Mesodermal cell (in vitro differentiated cells): ENCODE results near the gene SYCP2.
"Not testable (repeated sequence)": the region's sequence is repeated elsewhere in the genome, so short reads cannot be mapped to it uniquely, and the experiment has no call there.

Experiments used
- H3K27ac ChIP-seq: 2 replicates; pipeline ENCODE4 v1.7.0; 2013; ENCODE audit warnings: mild to moderate bottlenecking, low read depth, low read length, moderate library complexity; ENCODE audit not compliant: severe bottlenecking
- H3K36me3 ChIP-seq: 2 replicates; pipeline ENCODE4 v1.7.1; 2013; ENCODE audit warnings: mild to moderate bottlenecking, low read length, moderate library complexity; ENCODE audit not compliant: control insufficient read depth, insufficient read depth
- H3K4me1 ChIP-seq: one replicate; pipeline ENCODE4 v1.7.1; 2013; ENCODE audit warnings: mild to moderate bottlenecking, low read length; ENCODE audit not compliant: insufficient read depth, control insufficient read depth, poor library complexity, severe bottlenecking
- H3K4me3 ChIP-seq: 2 replicates; pipeline ENCODE4 v1.7.0; 2013; ENCODE audit warnings: low read length, control low read depth, mild to moderate bottlenecking; ENCODE audit not compliant: insufficient read depth, poor library complexity, severe bottlenecking; ENCODE audit errors: extremely low read depth
- H3K9me3 ChIP-seq: 2 replicates; pipeline ENCODE4 v1.7.1; 2013; ENCODE audit warnings: mild to moderate bottlenecking, low read length, moderate library complexity; ENCODE audit not compliant: control insufficient read depth
- WGBS, 2 experiments: methylation state at CpG; one replicate each; pipeline ENCODE4 v1.1.5; 2013; ENCODE audit warnings: missing lambda C conversion rate in 2 of 2; ENCODE audit not compliant: insufficient coverage in 2 of 2; 5-methylcytosine and 5-hydroxymethylcytosine counted together

The SYCP2 gene

DNA sequence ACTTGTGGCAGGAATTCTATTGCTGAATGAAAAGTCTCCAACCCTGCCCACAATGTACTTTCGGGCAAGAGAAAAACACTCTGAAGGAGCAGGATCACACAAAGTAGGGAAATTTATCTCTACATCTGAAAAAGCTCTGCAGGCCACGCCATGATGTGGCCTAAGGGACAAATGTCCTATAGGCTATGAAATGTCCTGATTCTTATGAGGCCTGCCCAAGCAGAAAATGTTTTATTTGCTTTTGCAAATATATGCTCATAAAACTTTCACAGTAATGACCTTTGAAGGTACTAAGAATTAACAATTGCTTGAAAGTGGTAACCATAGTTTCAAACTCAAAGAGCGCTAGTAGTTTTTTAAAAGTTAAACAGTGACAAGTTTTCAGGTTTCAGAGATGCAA, 31.0 kb downstream of the SYCP2 start:
- H3K9me3 ChIP-seq: no peaks in the 10 kb centered on the region
- no peaks in the 10 kb centered on the region for H3K4me1 ChIP-seq
- no peak overlapping the region for H3K4me3 ChIP-seq
- H3K27ac ChIP-seq: no peak overlapping the region
- 93 to 100% methylated on average over 1 to 3 of the region's 3 CpGs for WGBS, 2 experiments
- no peaks in the 10 kb centered on the region for H3K36me3 ChIP-seq

DNA sequence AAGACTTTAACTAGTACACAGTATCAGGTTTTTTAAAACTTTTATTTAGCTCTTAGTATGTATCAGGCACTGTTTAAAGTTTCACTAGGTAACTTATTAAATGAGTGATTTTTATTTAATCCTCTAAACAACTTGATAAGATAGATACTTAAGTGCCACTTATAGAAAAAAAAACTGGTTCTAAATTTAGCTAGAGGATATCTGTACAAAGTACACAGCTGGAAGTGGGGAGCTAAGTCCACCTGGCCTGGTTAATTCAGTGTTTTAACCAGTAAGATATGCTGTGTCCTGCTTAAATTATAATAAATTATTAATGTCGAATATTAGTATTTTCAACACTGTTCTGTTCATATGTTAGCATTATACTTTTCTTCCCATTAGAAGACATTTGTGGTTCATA, 37.5 kb downstream of the SYCP2 start:
- Histone ChIP-seq H3K4me3 (no peak overlapping the region), H3K36me3 (no peaks in the 10 kb centered on the region), H3K27ac (no peak overlapping the region), H3K9me3 (no peaks in the 10 kb centered on the region), H3K4me1 (no peaks in the 10 kb centered on the region)
- WGBS, 2 experiments: no CpG with 5 or more reads among the region's 1 CpG

DNA sequence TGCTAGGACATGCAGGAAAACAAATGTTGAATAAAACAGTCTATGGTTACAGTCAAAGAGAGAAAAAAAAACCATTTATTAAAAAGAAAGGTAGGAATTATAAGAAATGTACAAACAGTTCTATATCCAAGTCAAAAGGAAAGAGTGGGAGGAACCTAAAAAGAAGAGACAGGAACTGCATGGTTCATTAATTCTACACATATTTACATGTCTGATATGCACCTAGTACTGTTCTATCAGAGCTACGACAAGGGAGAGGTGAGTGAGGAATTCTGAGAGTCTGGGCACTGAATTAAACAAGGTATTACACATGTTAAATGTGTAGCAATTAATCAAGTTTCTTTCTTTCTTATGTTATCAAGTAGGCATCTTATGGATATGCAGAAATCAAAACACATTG, 41.9 kb downstream of the SYCP2 start:
- Histone ChIP-seq H3K4me3 (no peak overlapping the region), H3K27ac (no peak overlapping the region), H3K9me3 (no peaks in the 10 kb centered on the region), H3K36me3 (no peaks in the 10 kb centered on the region), H3K4me1 (no peaks in the 10 kb centered on the region)
- no CpG with 5 or more reads among the region's 1 CpG for WGBS, 2 experiments

- not testable (repeated sequence) for H3K4me3 ChIP-seq, H3K4me1 ChIP-seq, H3K36me3 ChIP-seq, H3K27ac ChIP-seq, H3K9me3 ChIP-seq
- 67 to 90% methylated on average over 1 of the region's 2 CpGs for WGBS, 2 experiments
Measured at GRCh38 chr20:59890035-59890434, 43.4 kb downstream of the SYCP2 start.

GRCh38 chr20:59888050-59888449, 45.4 kb downstream of the SYCP2 start:
- no CpG with 5 or more reads among the region's 1 CpG for WGBS, 2 experiments
- H3K4me1 ChIP-seq: no peaks in the 10 kb centered on the region
- no peaks in the 10 kb centered on the region for H3K36me3 ChIP-seq
- H3K27ac ChIP-seq: no peak overlapping the region
- H3K9me3 ChIP-seq: no peaks in the 10 kb centered on the region
- H3K4me3 ChIP-seq: no peak overlapping the region

- no CpG with 5 or more reads among the region's 3 CpGs for WGBS, 2 experiments
- H3K4me3 ChIP-seq: no peak overlapping the region
- H3K4me1 ChIP-seq: no peaks in the 10 kb centered on the region
- H3K27ac ChIP-seq: no peak overlapping the region
- H3K36me3 ChIP-seq: no peaks in the 10 kb centered on the region
- no peaks in the 10 kb centered on the region for H3K9me3 ChIP-seq
Measured at GRCh38 chr20:59884494-59884893, 48.9 kb downstream of the SYCP2 start.

GRCh38 chr20:59880198-59880597, 53.2 kb downstream of the SYCP2 start:
- H3K9me3 ChIP-seq: no peaks in the 10 kb centered on the region
- no peaks in the 10 kb centered on the region for H3K4me1 ChIP-seq
- H3K36me3 ChIP-seq: no peaks in the 10 kb centered on the region
- H3K27ac ChIP-seq: no peak overlapping the region
- no CpG with 5 or more reads among the region's 1 CpG for WGBS, 2 experiments
- H3K4me3 ChIP-seq: no peak overlapping the region

GRCh38 chr20:59873409-59873808, 60.0 kb downstream of the SYCP2 start:
- H3K9me3 ChIP-seq: no peaks in the 10 kb centered on the region
- no peak overlapping the region for H3K4me3 ChIP-seq
- no peak overlapping the region for H3K27ac ChIP-seq
- WGBS, 2 experiments: no CpG with 5 or more reads among the region's 1 CpG
- no peaks in the 10 kb centered on the region for H3K36me3 ChIP-seq
- no peaks in the 10 kb centered on the region for H3K4me1 ChIP-seq

DNA sequence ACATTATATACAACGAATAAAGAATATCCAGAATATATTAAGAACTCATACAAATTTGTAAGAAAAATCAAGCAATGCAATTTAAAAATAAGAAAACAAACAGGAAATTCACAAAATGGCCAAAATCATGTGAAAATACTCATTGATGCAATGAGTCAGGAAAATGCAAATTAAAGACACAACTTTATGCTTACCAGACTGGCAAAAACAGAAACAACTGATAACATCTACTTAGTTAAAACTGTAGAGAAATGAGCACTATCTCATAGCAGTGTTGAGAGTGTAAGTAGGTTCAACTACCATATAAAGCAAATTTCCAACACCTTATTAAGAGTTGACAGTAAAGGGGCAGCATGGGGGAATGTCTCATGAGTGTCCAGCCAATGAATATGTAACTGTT, 62.3 kb downstream of the SYCP2 start:
- Histone ChIP-seq H3K4me3 (no peak overlapping the region), H3K4me1 (no peaks in the 10 kb centered on the region), H3K27ac (no peak overlapping the region), H3K36me3 (no peaks in the 10 kb centered on the region), H3K9me3 (no peaks in the 10 kb centered on the region)
- WGBS, 2 experiments: no CpG with 5 or more reads among the region's 1 CpG

DNA sequence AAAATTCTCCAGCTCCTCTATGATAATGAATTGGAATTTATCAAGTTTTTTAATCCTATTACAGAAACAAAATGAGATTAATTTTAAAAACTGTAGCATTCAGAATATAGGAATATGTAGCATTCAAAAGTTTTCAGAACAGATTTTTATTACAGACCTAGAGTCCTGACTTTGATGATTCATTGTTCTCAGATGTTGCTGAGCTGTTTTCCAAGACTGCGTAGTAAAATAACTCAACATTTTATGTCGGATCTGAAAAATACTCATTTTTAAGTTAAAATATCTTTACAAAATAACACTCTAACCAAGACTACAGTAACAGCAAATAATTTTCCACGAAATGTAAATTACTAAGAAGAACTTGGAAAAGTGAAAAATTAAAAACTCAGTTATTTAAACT, 67.1 kb downstream of the SYCP2 start:
- Histone ChIP-seq H3K4me1 (no peaks in the 10 kb centered on the region), H3K36me3 (no peaks in the 10 kb centered on the region), H3K4me3 (no peak overlapping the region), H3K27ac (no peak overlapping the region), H3K9me3 (no peaks in the 10 kb centered on the region)
- WGBS, 2 experiments: 100% methylated on average over 1 of the region's 3 CpGs; no CpG with 5 or more reads in 1 of the 2 experiments

- Histone ChIP-seq H3K9me3 (no peaks in the 10 kb centered on the region), H3K4me3 (no peak overlapping the region), H3K4me1 (no peaks in the 10 kb centered on the region), H3K27ac (no peak overlapping the region), H3K36me3 (no peaks in the 10 kb centered on the region)
- WGBS, 2 experiments: 75% methylated on average over 1 of the region's 1 CpG; no CpG with 5 or more reads in 1 of the 2 experiments
Measured at GRCh38 chr20:59864726-59865125, 68.7 kb downstream of the SYCP2 start.

DNA sequence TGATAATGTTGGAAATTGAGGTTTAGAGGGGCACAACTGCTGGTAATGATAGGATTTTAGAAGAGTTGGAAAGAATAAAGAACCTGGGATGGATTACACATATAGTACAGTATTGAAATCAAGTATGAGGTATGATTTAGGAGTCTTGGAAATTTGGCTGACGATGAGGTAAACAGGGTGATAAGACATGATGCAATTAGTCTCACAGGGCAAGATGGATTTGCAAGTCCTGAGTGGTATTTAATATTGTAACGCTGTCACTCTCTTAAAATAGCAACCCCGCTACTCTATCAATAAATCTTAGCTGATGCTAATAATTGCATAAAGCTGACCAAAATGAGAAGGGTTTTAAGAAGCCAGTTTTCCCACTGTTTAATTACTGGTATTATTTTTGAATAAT, 70.4 kb downstream of the SYCP2 start:
- Histone ChIP-seq H3K4me1 (no peaks in the 10 kb centered on the region), H3K9me3 (no peaks in the 10 kb centered on the region), H3K4me3 (no peak overlapping the region), H3K36me3 (no peaks in the 10 kb centered on the region), H3K27ac (no peak overlapping the region)
- 100% methylated on average over 1 of the region's 3 CpGs for WGBS, 2 experiments
